Brain microvascular endothelial cell (primary cell): ENCODE data around the gene TARS2.
A peak's percentile ranks its signal among the peaks of the same experiment; 100 is the strongest.

Experiments used
- DNase-seq: peaks from one replicate; pipeline ENCODE4 v3.0.0-alpha.2; 2020
- H3K27ac ChIP-seq: fragments of 250-450 bp; sonication (Bioruptor Pico); 2 replicates; pipeline ENCODE4 v1.5.1; 2020; ENCODE audit warnings: mild to moderate bottlenecking, moderate library complexity
- H3K27me3 ChIP-seq: fragments of 250-450 bp; sonication (Bioruptor Pico); replicated peaks from 2 replicates; pipeline ENCODE4 v1.5.1; 2020; ENCODE audit warnings: mild to moderate bottlenecking
- H3K36me3 ChIP-seq: fragments of 250-450 bp; sonication (Bioruptor Pico); replicated peaks from 2 replicates; pipeline ENCODE4 v1.5.1; 2020; ENCODE audit warnings: mild to moderate bottlenecking
- H3K4me3 ChIP-seq: 2 replicates; pipeline ENCODE4 v1.5.1; 2011; ENCODE audit warnings: low read depth, mild to moderate bottlenecking, control low read depth, low read length, moderate library complexity
- in situ Hi-C: cut with HindIII; loops from 2 replicates; pipeline ENCODE4 v1.10.0; 2017; ENCODE audit warnings: low sequenced_read_pairs, low pct_ligation_motif_present
- TF ChIP-seq, protein P1 (sequence below): IDR thresholded peaks from 2 replicates; pipeline ENCODE4 v1.5.1; 2011; ENCODE audit warnings: low read depth, mild to moderate bottlenecking, moderate library complexity, low read length, control low read depth, inconsistent platforms; ENCODE audit errors: missing control alignments

Gene TARS2

DNA sequence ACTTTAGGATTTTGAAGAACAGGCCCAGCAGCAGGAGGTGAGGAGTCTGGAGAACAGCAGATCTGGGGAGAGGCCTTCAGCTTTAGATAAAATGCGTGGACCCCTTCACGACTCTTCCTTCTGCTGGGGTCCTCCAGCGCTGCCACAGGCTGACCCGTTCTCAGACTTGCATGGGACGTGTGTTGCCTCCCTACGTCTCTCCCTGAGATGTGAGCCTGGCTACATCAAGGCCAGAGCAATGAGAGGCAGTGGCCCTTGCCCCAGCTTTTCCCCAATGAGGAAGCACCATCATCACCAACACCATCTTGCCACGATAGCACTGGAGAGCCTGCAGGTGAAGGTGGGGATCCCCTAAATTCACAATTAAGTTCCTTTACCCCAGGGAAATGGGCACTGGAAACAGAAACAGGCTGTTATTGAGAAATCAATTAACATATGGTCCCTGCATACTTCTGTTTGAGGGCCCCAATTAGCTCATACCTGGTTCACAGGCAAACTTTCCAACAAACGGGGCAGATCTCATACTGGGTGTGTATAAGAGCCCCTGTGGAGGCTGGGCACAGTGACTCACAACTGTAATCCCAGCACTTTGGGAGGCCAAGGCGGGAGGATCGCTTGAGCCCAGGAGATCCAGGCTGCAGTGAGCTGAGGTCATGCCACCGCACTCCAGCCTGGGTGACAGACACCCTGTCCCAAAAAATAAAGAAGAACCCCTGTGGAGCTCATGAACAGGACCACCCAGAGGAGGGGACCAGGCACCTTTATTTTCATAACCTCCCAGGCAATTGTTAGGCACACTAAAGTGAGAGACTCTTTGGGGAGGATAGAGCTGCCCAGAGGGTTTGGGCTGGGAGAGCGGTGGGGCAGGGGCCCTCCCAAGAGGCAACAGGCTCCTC is 49.9 kb downstream of the TARS2 start:
- Histone ChIP-seq H3K27ac (no peak overlapping the region), H3K36me3 (no peaks in the 10 kb centered on the region), H3K27me3 (no peaks in the 10 kb centered on the region), H3K4me3 (no peak overlapping the region)
- in situ Hi-C loops = no loop called here
- no peak for DNase-seq
- TF ChIP-seq, protein P1, sequence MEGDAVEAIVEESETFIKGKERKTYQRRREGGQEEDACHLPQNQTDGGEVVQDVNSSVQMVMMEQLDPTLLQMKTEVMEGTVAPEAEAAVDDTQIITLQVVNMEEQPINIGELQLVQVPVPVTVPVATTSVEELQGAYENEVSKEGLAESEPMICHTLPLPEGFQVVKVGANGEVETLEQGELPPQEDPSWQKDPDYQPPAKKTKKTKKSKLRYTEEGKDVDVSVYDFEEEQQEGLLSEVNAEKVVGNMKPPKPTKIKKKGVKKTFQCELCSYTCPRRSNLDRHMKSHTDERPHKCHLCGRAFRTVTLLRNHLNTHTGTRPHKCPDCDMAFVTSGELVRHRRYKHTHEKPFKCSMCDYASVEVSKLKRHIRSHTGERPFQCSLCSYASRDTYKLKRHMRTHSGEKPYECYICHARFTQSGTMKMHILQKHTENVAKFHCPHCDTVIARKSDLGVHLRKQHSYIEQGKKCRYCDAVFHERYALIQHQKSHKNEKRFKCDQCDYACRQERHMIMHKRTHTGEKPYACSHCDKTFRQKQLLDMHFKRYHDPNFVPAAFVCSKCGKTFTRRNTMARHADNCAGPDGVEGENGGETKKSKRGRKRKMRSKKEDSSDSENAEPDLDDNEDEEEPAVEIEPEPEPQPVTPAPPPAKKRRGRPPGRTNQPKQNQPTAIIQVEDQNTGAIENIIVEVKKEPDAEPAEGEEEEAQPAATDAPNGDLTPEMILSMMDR = no peak

DNA sequence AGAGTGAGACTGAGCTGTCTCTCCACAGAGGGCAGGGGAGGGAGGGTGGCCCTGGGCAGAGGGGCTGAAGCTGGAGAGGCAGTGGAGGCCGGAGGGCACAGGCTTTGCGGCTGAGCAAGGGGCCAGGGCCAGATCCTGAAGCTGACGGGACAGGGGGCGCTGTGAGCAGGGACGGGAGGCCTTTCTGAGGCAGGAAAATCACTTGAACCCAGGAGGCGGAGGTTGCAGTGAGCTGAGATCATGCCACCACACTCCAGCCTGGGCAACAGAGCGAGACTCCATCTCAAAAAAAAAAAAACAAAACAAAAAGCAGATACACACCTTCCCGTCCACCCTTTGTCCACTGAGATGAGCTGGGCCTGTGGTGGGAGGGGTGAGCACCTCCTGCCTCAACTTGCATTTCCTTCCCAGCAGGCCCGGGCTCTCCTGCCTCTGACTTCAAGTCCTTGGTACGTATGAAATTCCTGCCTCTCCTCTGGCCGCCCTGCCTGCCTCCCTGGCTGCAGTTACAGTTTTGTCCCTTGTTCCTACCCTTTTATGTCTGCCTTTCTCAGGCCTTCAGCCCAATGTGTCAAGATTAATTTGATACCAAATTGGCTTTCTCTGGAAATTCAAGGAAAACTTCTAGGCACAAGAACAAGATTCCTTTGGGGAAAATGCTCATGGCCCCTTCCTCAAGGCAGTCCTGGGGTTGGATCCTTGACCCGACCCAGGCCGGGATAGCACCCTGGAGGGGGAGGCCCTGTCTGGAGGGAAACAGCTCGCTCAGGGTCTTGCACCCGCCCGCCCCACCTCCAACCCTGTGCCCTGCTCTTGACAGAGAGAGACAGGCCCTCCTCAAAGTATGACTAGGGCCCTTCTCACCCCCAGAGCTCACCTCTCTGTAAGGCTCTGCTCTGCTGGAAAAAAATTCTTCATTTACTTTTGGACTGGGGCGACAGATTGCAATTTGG is 50.8 kb downstream of the TARS2 start:
- Histone ChIP-seq H3K4me3 (no peak overlapping the region), H3K27me3 (no peaks in the 10 kb centered on the region), H3K36me3 (no peaks in the 10 kb centered on the region), H3K27ac (peak overlapping the region; percentile 30)
- TF ChIP-seq, protein P1 = no peak
- DNase-seq = peak; percentile 72
- in situ Hi-C loops = no loop called here

DNA sequence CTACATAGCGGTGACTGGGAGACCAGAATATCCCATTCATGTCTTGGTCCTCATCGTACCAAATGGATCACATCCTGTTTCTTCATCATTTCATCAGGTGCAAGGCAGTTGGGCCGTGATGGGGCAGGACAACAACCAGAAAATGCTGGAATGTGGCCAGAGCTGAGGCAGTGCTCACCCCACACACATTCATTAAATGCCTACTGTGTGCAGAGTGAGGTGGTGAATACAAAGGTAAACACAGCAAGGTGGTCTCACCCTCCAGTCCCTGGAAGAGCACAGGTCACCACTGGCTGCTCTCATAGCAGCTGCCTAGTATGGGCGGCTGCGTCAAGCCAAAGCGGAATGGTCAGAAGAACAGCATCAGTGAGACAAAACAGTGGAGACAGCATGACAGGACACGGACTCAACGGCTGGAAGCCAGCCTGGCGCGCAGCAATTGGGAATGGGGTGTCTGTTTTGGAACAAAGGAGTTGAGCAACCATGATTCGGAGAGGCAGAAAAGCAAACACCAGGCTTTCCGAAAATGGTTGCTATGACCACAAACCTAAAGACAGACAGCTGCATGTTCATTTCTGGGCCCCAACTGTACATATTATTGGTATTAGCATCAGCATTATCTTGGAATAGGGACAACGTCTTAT is 56.4 kb downstream of the TARS2 start:
- DNase-seq = no peak
- Histone ChIP-seq H3K27me3 (no peaks in the 10 kb centered on the region), H3K27ac (no peak overlapping the region), H3K4me3 (no peak overlapping the region), H3K36me3 (no peaks in the 10 kb centered on the region)
- in situ Hi-C loops = no loop called here
- TF ChIP-seq, protein P1 = no peak

DNA sequence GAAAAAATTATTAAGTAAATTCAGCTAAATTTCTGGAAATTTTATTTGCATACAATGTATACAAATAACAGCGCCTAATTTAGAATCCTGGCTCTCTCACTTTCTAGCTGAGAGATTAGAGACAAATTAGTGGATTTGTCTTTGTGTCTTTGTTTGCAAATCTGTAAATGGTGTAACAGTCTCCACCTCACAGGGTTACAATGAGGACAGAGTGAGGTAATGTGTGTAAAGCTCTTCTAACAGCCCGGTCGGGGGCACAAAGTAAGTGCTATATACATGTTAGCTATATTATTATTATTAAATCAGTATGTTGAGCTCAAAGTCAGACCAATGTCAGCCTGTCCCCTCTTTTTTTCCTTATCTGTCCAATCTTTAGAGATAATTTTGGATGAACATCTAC is 57.0 kb downstream of the TARS2 start:
- H3K27me3 ChIP-seq = no peaks in the 10 kb centered on the region
- in situ Hi-C loops = no loop called here
- TF ChIP-seq, protein P1 = no peak
- no peak overlapping the region for H3K4me3 ChIP-seq
- no peak overlapping the region for H3K27ac ChIP-seq
- H3K36me3 ChIP-seq = no peaks in the 10 kb centered on the region
- DNase-seq = no peak

DNA sequence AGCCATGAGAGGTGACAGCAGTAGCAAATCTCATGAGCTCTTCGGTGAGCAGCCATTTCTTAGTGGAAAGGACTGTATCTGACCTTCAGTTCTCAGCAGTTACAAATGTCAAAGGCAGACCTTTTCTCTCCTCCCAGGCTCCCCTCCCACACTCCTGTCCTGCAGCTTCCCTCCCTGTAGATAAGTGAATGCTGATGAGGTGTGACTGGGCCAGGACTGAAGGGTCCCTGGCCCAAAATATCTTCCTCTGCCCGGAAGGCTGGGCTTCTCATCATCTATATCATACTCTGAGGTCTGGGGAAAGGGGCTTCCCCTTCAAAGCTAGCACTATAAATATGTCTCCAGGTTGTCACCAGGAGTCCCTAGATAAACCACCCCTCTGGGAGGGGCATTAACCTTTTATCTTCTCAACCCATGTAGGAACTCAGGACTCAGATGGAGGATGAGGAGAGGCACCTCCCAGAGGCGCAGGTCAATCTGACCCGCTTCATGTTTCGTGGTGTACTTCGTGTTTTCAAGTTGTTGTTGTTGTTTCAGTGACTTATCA is 58.3 kb downstream of the TARS2 start:
- Histone ChIP-seq H3K27me3 (no peaks in the 10 kb centered on the region), H3K36me3 (no peaks in the 10 kb centered on the region), H3K27ac (no peak overlapping the region), H3K4me3 (no peak overlapping the region)
- in situ Hi-C loops = no loop called here
- DNase-seq = no peak
- TF ChIP-seq, protein P1 = no peak
